RWPE1 (cell line): ENCODE measurements around the gene KAZN.

Source experiments
- CTCF ChIA-PET: fragments of 350-600 bp; sonication (Branson Sonifier 250); formaldehyde crosslinking; extraction: SDS; loops from one replicate; lab custom pipeline; 2021; lab: Yijun Ruan, JAX
- POLR2A ChIA-PET: fragments of 400-600 bp; formaldehyde crosslinking; extraction: SDS; loops from one replicate; lab custom pipeline; 2020; ENCODE audit warnings: antibody characterized with exemption; ENCODE audit not compliant: low non-redundant PET; lab: Yijun Ruan, JAX
- DNase-seq: peaks from one replicate; pipeline ENCODE4 v3.0.0; 2012; ENCODE audit warnings: low spot score
- H3K27ac ChIP-seq: fragments of 450-650 bp; 2 replicates; pipeline ENCODE4 v1.5.1; 2017
- TF ChIP-seq, protein P1 (sequence below): fragments of 450-650 bp; conservative IDR thresholded peaks from 2 replicates; pipeline ENCODE4 v1.5.1; 2017; ENCODE audit warnings: low read depth, mild to moderate bottlenecking

The KAZN gene

DNA sequence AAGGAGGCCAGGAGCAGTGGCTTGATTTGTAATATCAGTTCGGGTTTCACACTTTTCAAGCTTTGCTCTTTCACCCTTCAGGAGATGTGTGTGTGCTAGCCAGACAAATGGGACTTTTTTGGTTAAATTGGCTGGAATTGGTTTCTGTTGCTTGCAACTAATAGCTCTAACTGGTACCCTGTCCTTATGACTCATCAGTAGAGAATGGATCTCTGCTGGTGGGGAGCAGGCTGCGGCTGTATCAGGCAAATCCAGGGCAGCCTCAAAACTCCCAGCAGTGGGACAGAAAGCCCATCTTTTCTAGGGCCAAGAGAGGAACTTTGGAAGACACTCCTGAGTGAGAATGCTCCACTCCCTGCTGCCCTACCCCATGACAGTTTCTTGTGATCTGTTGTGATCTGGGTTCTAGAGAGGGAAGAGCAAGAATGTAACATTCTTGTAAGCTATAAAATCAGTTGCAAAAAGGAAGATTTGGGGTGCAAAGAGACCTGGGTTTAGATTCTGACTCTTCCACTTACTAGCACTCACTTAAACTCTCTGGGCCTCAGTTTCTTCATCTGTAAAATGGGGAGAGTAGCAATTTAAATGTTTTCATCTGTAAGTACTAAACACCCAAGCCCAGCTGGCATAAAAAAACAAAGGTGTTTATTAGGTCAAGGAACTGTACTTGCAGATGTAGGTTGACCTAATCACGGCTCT, 298.0 kb downstream of the KAZN start:
- TF ChIP-seq, protein P1, sequence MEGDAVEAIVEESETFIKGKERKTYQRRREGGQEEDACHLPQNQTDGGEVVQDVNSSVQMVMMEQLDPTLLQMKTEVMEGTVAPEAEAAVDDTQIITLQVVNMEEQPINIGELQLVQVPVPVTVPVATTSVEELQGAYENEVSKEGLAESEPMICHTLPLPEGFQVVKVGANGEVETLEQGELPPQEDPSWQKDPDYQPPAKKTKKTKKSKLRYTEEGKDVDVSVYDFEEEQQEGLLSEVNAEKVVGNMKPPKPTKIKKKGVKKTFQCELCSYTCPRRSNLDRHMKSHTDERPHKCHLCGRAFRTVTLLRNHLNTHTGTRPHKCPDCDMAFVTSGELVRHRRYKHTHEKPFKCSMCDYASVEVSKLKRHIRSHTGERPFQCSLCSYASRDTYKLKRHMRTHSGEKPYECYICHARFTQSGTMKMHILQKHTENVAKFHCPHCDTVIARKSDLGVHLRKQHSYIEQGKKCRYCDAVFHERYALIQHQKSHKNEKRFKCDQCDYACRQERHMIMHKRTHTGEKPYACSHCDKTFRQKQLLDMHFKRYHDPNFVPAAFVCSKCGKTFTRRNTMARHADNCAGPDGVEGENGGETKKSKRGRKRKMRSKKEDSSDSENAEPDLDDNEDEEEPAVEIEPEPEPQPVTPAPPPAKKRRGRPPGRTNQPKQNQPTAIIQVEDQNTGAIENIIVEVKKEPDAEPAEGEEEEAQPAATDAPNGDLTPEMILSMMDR, result no peak
- ChIA-PET CTCF (interaction anchor here (0.7 to 1.2 kb wide), 2 partner anchors 131 to 1132 kb away, joined by 3 read pairs; no protein-coding TSS in a partner anchor), POLR2A (no interaction called here)
- no peak overlapping the region for H3K27ac ChIP-seq
- no peak for DNase-seq

GRCh38 chr1:14897080-14897449, 298.6 kb downstream of the KAZN start:
- H3K27ac ChIP-seq, result no peak overlapping the region
- POLR2A ChIA-PET, result no interaction called here
- CTCF ChIA-PET, result no interaction called here
- TF ChIP-seq, protein P1, result no peak
- no peak for DNase-seq

GRCh38 chr1:14897547-14897946, 299.1 kb downstream of the KAZN start:
- TF ChIP-seq, protein P1, result no peak
- POLR2A ChIA-PET, result no interaction called here
- DNase-seq, result no peak
- no peak overlapping the region for H3K27ac ChIP-seq
- CTCF ChIA-PET, result no interaction called here

DNA sequence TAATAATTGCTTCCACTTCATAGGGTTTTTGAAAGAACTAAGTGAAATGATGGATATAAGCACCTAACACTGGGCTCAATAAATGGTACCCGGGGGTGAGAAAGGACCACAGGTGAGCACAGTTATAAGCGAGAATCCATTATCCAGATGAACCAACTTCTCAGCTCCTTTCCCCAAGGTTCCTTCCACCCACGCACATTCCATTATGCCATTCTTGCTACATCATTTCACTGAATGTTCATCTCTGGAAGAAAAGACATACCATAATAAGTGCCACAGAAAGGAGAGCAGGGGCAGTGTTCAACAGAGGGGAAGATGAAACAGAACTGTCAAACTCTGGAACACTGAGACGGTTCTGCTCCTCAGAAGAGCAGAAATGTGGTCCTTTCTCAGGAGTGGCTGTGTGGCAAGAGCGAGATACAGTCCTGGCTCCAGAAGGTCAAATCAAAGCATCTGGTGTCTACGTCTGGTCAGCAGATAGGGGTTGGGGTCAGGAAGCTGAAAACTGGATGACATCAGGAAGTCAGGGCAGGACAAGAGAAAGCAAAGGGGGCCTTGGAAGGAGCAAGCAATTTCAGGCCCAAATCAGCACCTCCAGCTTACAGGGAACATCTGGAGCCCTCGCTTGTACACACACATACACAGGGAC, 299.6 kb downstream of the KAZN start:
- TF ChIP-seq, protein P1, result no peak
- ChIA-PET CTCF (no interaction called here), POLR2A (no interaction called here)

DNA sequence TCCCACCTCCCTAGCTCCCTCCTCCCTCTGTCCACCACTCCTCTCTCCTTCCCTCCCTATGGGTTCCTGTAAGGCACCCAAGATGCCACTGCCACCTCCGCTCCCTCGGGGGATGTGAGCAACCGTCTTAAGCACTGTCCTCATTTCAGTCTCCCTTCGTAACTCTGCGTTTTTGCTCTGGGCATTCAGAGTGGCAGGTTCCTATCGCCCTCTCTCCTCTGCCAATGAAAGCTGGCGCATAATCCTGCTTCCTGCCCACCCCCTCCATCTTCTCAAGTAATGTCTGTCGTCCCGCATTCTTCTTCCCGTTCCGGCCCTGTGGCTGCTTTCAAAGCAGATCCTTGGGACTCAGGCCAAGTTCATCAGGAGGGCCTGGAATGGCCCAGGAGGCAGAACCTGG, 301.2 kb downstream of the KAZN start:
- CTCF ChIA-PET, result no interaction called here
- H3K27ac ChIP-seq, result no peak overlapping the region
- TF ChIP-seq, protein P1, result no peak
- DNase-seq, result no peak
- POLR2A ChIA-PET, result no interaction called here

More for the DNA sequence above, 299.6 kb downstream of the KAZN start:
- no peak for DNase-seq
- no peak overlapping the region for H3K27ac ChIP-seq

GRCh38 chr1:14901371-14901954, 303.0 kb downstream of the KAZN start:
- H3K27ac ChIP-seq, result no peak overlapping the region
- DNase-seq, result no peak
- TF ChIP-seq, protein P1, result no peak
- POLR2A ChIA-PET, result no interaction called here
- CTCF ChIA-PET, result no interaction called here
